ENCODE data around the gene TUBB2A. TPM values are rescaled to one million over a fixed set of nuclear protein-coding genes. Genes with fewer than 3 reads are reported as not detected.

The TUBB2A gene
- total RNA-seq, 1 experiment from 2014 or later: 70.2 TPM

GRCh38 chr6:3137057-3137777 lies 20.1 kb downstream of the TUBB2A start:
- Histone ChIP-seq H3K9ac (ENCODE audit: low read length) (no peak overlapping the region), H3K27me3 (ENCODE audit: low read length) (no peaks in the 10 kb centered on the region), H3K4me2 (ENCODE audit: low read length) (no peak overlapping the region), H3K9me3 (ENCODE audit: low read length) (no peaks in the 10 kb centered on the region), H4K20me1 (ENCODE audit: low read length) (no peaks in the 10 kb centered on the region), H2AFZ (ENCODE audit: low read length) (no peak overlapping the region), H3K4me3 (ENCODE audit: low read length) (no peak overlapping the region), H3K9me2 (replicated peaks; ENCODE audit: low read length) (no peaks in the 10 kb centered on the region), H3K27ac (ENCODE audit: low read length) (no peak overlapping the region), H3K79me2 (ENCODE audit: low read length) (no peaks in the 10 kb centered on the region), H3K36me3 (ENCODE audit: low read depth, low read length) (peaks cover 3% of the 10 kb centered on the region), H3F3A (ENCODE audit: low read length, unreplicated experiment) (no peaks in the 10 kb centered on the region), H3K4me1 (ENCODE audit: insufficient read depth, low read length) (peaks cover 21% of the 10 kb centered on the region)
- POLR2A ChIA-PET (ENCODE audit: unreplicated experiment): no interaction called here
- DNase-seq: no peak
- CTCF ChIA-PET: no interaction called here
- BruUV-seq (replicated peaks): no TSS peak
- intact Hi-C loops (cut with micrococcal nuclease): no loop called here
- TF ChIP-seq EZH2 (IDR thresholded peaks at IDR 0.05; ENCODE audit: low read length, unreplicated experiment): no peak
- TF ChIP-seq, protein P1, sequence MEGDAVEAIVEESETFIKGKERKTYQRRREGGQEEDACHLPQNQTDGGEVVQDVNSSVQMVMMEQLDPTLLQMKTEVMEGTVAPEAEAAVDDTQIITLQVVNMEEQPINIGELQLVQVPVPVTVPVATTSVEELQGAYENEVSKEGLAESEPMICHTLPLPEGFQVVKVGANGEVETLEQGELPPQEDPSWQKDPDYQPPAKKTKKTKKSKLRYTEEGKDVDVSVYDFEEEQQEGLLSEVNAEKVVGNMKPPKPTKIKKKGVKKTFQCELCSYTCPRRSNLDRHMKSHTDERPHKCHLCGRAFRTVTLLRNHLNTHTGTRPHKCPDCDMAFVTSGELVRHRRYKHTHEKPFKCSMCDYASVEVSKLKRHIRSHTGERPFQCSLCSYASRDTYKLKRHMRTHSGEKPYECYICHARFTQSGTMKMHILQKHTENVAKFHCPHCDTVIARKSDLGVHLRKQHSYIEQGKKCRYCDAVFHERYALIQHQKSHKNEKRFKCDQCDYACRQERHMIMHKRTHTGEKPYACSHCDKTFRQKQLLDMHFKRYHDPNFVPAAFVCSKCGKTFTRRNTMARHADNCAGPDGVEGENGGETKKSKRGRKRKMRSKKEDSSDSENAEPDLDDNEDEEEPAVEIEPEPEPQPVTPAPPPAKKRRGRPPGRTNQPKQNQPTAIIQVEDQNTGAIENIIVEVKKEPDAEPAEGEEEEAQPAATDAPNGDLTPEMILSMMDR (conservative IDR thresholded peaks at IDR 0.05; ENCODE audit: low read depth, low read length): no peak
- no peak for TF ChIP-seq EZH2phosphoT487 (IDR thresholded peaks at IDR 0.05; ENCODE audit: borderline replicate concordance, low read length)
- no peak for ATAC-seq

DNA sequence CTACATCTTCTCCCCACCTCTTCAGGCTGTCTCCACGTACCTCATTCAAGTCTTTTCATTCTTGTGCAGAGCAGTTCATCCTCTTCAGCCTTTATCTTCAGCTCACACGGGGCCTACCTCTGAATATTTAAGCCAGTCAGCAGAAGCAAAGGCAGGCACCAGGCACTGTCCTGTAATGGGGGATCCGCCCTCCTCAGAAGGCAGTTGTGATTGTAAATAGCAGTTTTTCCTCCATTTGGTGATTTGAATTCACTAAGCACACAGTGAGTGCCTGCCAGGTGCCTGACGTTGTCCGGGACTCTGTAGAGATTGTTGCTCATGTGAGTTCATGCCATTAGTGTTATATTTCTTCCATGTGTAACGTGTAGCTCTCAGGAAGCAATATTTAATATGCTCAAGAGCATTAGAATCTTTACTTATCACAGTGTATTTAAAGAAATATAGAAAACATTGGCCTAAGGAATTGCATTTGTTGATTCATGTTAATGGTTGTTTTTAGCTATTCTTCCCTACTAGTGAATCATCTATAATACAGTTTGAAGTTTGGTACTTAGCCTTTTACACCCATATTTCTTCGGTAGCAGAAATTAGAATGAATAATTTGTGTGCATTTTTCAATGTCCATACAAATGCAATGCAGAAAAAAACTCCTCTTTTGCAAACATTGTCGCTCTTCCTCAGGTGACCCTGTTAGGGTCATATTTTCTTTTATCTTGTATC lies 20.9 kb downstream of the TUBB2A start:
- Histone ChIP-seq H3K79me2 (ENCODE audit: low read length) (no peaks in the 10 kb centered on the region), H3K27me3 (ENCODE audit: low read length) (no peaks in the 10 kb centered on the region), H3K4me3 (ENCODE audit: low read length) (no peak overlapping the region), H3K4me2 (ENCODE audit: low read length) (no peak overlapping the region), H3K36me3 (ENCODE audit: low read depth, low read length) (peaks cover 3% of the 10 kb centered on the region), H3F3A (ENCODE audit: low read length, unreplicated experiment) (no peaks in the 10 kb centered on the region), H3K9ac (ENCODE audit: low read length) (no peak overlapping the region), H4K20me1 (ENCODE audit: low read length) (no peaks in the 10 kb centered on the region), H3K9me2 (replicated peaks; ENCODE audit: low read length) (no peaks in the 10 kb centered on the region), H3K9me3 (ENCODE audit: low read length) (no peaks in the 10 kb centered on the region), H3K27ac (ENCODE audit: low read length) (no peak overlapping the region), H3K4me1 (ENCODE audit: insufficient read depth, low read length) (peaks cover 21% of the 10 kb centered on the region), H2AFZ (ENCODE audit: low read length) (no peak overlapping the region)
- intact Hi-C loops (cut with micrococcal nuclease): no loop called here
- TF ChIP-seq, protein P1 (conservative IDR thresholded peaks at IDR 0.05; ENCODE audit: low read depth, low read length): no peak
- TF ChIP-seq EZH2phosphoT487 (IDR thresholded peaks at IDR 0.05; ENCODE audit: borderline replicate concordance, low read length) (no peak), EZH2 (IDR thresholded peaks at IDR 0.05; ENCODE audit: low read length, unreplicated experiment) (no peak)
- DNase-seq: no peak
- CTCF ChIA-PET: interaction anchor here (0.5 kb wide), 1 partner anchor 79 kb away, joined by 4 read pairs; no protein-coding TSS in a partner anchor
- POLR2A ChIA-PET (ENCODE audit: unreplicated experiment): no interaction called here
- BruUV-seq (replicated peaks): no TSS peak
- ATAC-seq: no peak
